ENCODE results near the gene CHST9.

- TF ChIP-seq, protein P1, sequence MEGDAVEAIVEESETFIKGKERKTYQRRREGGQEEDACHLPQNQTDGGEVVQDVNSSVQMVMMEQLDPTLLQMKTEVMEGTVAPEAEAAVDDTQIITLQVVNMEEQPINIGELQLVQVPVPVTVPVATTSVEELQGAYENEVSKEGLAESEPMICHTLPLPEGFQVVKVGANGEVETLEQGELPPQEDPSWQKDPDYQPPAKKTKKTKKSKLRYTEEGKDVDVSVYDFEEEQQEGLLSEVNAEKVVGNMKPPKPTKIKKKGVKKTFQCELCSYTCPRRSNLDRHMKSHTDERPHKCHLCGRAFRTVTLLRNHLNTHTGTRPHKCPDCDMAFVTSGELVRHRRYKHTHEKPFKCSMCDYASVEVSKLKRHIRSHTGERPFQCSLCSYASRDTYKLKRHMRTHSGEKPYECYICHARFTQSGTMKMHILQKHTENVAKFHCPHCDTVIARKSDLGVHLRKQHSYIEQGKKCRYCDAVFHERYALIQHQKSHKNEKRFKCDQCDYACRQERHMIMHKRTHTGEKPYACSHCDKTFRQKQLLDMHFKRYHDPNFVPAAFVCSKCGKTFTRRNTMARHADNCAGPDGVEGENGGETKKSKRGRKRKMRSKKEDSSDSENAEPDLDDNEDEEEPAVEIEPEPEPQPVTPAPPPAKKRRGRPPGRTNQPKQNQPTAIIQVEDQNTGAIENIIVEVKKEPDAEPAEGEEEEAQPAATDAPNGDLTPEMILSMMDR (IDR thresholded peaks at IDR 0.05), result no peak
- TF ChIP-seq POLR2AphosphoS5 (IDR thresholded peaks at IDR 0.05), result no peak
Measured at GRCh38 chr18:26919201-26919600, 265.9 kb downstream of the CHST9 start.

All from sigmoid colon (tissue), 4 donors.